ENCODE data around the gene MTCH1.

Gene MTCH1

DNA sequence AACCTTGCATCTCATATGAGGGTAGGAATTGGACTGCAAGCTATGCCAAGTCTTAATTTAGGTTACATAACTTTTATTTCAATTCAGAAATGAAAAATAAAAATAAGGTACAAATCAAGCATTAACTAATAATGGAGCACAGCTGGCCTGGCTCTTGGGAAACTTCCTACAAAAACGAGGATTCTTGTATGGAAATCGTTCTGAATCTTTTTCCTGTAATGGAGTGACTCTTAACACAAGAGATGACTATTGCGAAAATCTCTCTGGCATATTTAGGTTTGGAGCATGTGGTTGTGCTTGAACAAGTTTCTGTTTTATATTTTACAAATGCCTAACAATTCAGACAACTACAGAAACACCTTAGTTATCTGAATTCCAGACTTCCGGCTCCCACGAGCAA, 65.5 kb downstream of the MTCH1 start:
- DNase-seq, result no peak

DNA sequence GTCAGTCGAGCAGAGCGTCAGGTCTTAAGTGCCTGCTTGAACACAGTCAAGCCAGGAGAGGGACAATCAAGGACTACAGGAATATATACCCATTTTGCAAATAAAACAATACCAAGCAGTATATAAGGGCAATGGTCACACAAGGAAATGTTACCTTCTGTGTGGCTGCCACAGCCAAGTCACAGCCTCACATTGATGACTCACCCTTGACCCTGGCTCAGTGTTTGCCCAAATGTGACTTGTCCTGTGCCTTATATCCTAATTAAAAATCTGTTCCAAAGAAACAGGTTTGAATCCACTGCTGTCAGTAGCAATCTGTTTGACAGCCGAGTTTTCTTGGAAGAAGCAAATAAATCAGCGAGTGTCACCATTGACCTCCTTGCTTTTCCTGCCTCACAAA, 65.9 kb downstream of the MTCH1 start:
- DNase-seq, result no peak
